Measurements from ENCODE around the gene PTPRG.

PTPRG gene

GRCh38 chr3:61887206-61887605, 325.8 kb downstream of the PTPRG start:
- in situ Hi-C loops (cut with HindIII; ENCODE audit: low pct_unique_long_range_greater_than_20kb, low sequenced_read_pairs), result no loop called here
- no peak for DNase-seq (ENCODE audit: low read depth in 1 of 2, low spot score in 1 of 2)
- TF ChIP-seq JUND (IDR thresholded peaks at IDR 0.05; ENCODE audit: low read depth), result no peak

GRCh38 chr3:61889259-61889658, 327.9 kb downstream of the PTPRG start:
- in situ Hi-C loops (cut with HindIII; ENCODE audit: low pct_unique_long_range_greater_than_20kb, low sequenced_read_pairs), result no loop called here
- TF ChIP-seq JUND (IDR thresholded peaks at IDR 0.05; ENCODE audit: low read depth), result no peak
- no peak for DNase-seq (ENCODE audit: low read depth in 1 of 2, low spot score in 1 of 2)

- no peak for DNase-seq (ENCODE audit: low read depth in 1 of 2, low spot score in 1 of 2)
- in situ Hi-C loops (cut with HindIII; ENCODE audit: low pct_unique_long_range_greater_than_20kb, low sequenced_read_pairs), result no loop called here
- no peak for TF ChIP-seq JUND (IDR thresholded peaks at IDR 0.05; ENCODE audit: low read depth)
Observed at GRCh38 chr3:61890167-61890566, 328.8 kb downstream of the PTPRG start.

GRCh38 chr3:61890586-61890985, 329.2 kb downstream of the PTPRG start:
- no peak for TF ChIP-seq JUND (IDR thresholded peaks at IDR 0.05; ENCODE audit: low read depth)
- DNase-seq (ENCODE audit: low read depth in 1 of 2, low spot score in 1 of 2), result no peak
- in situ Hi-C loops (cut with HindIII; ENCODE audit: low pct_unique_long_range_greater_than_20kb, low sequenced_read_pairs), result no loop called here

GRCh38 chr3:61892891-61893290, 331.5 kb downstream of the PTPRG start:
- in situ Hi-C loops (cut with HindIII; ENCODE audit: low pct_unique_long_range_greater_than_20kb, low sequenced_read_pairs), result no loop called here
- no peak for DNase-seq (ENCODE audit: low read depth in 1 of 2, low spot score in 1 of 2)
- TF ChIP-seq JUND (IDR thresholded peaks at IDR 0.05; ENCODE audit: low read depth), result no peak

GRCh38 chr3:61893840-61894566, 332.6 kb downstream of the PTPRG start:
- TF ChIP-seq JUND (IDR thresholded peaks at IDR 0.05; ENCODE audit: low read depth), result no peak
- DNase-seq (ENCODE audit: low read depth in 1 of 2, low spot score in 1 of 2), result no peak
- in situ Hi-C loops (cut with HindIII; ENCODE audit: low pct_unique_long_range_greater_than_20kb, low sequenced_read_pairs), result no loop called here

- TF ChIP-seq JUND (IDR thresholded peaks at IDR 0.05; ENCODE audit: low read depth), result no peak
- in situ Hi-C loops (cut with HindIII; ENCODE audit: low pct_unique_long_range_greater_than_20kb, low sequenced_read_pairs), result no loop called here
- no peak for DNase-seq (ENCODE audit: low read depth in 1 of 2, low spot score in 1 of 2)
Observed at GRCh38 chr3:61894988-61895935, 333.9 kb downstream of the PTPRG start.

- in situ Hi-C loops (cut with HindIII; ENCODE audit: low pct_unique_long_range_greater_than_20kb, low sequenced_read_pairs), result no loop called here
- no peak for TF ChIP-seq JUND (IDR thresholded peaks at IDR 0.05; ENCODE audit: low read depth)
- no peak for DNase-seq (ENCODE audit: low read depth in 1 of 2, low spot score in 1 of 2)
Observed at GRCh38 chr3:61896251-61896650, 334.9 kb downstream of the PTPRG start.

GRCh38 chr3:61897848-61898247, 336.5 kb downstream of the PTPRG start:
- DNase-seq (ENCODE audit: low read depth in 1 of 2, low spot score in 1 of 2), result no peak
- no peak for TF ChIP-seq JUND (IDR thresholded peaks at IDR 0.05; ENCODE audit: low read depth)
- in situ Hi-C loops (cut with HindIII; ENCODE audit: low pct_unique_long_range_greater_than_20kb, low sequenced_read_pairs), result no loop called here

GRCh38 chr3:61899700-61900462, 338.5 kb downstream of the PTPRG start:
- DNase-seq (ENCODE audit: low read depth in 1 of 2, low spot score in 1 of 2), result no peak
- no peak for TF ChIP-seq JUND (IDR thresholded peaks at IDR 0.05; ENCODE audit: low read depth)
- in situ Hi-C loops (cut with HindIII; ENCODE audit: low pct_unique_long_range_greater_than_20kb, low sequenced_read_pairs), result no loop called here

- no peak for DNase-seq (ENCODE audit: low read depth in 1 of 2, low spot score in 1 of 2)
- in situ Hi-C loops (cut with HindIII; ENCODE audit: low pct_unique_long_range_greater_than_20kb, low sequenced_read_pairs), result no loop called here
Observed at GRCh38 chr3:61901496-61901895, 340.1 kb downstream of the PTPRG start.

GRCh38 chr3:61901986-61902385, 340.6 kb downstream of the PTPRG start:
- in situ Hi-C loops (cut with HindIII; ENCODE audit: low pct_unique_long_range_greater_than_20kb, low sequenced_read_pairs), result no loop called here
- DNase-seq (ENCODE audit: low read depth in 1 of 2, low spot score in 1 of 2), result no peak
- TF ChIP-seq JUND (IDR thresholded peaks at IDR 0.05; ENCODE audit: low read depth), result no peak

More at GRCh38 chr3:61901496-61901895, 340.1 kb downstream of the PTPRG start:
- TF ChIP-seq JUND (IDR thresholded peaks at IDR 0.05; ENCODE audit: low read depth), result no peak

Measured in T47D (cell line).